ENCODE data around the gene ZCCHC17.

DNA sequence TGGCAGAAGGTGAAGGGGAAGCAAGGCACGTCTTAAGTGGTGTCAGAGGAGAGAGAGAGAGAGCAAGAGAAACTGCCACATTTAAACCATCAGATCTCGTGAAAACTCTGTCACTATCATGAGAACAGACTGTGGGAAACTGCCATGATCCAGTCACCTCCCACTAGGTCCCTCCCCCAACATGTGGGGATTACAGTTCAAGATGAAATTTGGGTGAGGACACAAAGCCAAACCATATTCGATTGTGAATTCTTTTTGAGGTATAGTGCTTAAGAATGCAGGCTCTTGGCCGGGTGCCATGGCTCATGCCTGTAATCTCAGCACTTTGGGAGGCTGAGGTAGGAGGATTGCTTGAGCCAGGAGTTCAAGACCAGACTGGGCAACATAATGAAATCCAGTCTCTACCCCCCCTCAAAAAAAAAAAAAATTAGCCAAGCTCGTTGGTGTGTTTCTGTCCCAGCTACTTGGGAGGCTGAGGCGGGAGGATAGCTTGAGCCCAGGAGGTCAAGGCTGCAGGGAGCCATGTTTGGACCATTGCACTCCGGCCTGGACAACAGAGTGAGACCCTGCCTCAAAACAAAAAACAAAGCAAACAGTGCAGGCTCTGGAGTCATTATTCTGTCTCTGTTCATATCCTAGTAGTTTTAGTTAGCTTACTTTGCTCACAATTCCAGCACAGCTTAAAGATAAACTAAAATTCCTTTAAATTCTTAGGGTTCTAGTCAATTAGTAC is 6.0 kb downstream of the ZCCHC17 start:
- TF ChIP-seq POLR2A (IDR thresholded peaks at IDR 0.05) = no peak
- TF ChIP-seq, protein P1, sequence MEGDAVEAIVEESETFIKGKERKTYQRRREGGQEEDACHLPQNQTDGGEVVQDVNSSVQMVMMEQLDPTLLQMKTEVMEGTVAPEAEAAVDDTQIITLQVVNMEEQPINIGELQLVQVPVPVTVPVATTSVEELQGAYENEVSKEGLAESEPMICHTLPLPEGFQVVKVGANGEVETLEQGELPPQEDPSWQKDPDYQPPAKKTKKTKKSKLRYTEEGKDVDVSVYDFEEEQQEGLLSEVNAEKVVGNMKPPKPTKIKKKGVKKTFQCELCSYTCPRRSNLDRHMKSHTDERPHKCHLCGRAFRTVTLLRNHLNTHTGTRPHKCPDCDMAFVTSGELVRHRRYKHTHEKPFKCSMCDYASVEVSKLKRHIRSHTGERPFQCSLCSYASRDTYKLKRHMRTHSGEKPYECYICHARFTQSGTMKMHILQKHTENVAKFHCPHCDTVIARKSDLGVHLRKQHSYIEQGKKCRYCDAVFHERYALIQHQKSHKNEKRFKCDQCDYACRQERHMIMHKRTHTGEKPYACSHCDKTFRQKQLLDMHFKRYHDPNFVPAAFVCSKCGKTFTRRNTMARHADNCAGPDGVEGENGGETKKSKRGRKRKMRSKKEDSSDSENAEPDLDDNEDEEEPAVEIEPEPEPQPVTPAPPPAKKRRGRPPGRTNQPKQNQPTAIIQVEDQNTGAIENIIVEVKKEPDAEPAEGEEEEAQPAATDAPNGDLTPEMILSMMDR (IDR thresholded peaks at IDR 0.05) = no peak

All from testis (tissue), 2 donors.